ENCODE measurements around the gene CBX4. TPM values are rescaled to one million over a fixed set of nuclear protein-coding genes. Genes with fewer than 3 reads are reported as not detected.
"Not testable (repeated sequence)": the region's sequence is repeated elsewhere in the genome, so short reads cannot be mapped to it uniquely, and the experiment has no call there.

Gene CBX4
- total RNA-seq, 2 experiments from 2014 or later: 50.3 to 57.2 TPM

DNA sequence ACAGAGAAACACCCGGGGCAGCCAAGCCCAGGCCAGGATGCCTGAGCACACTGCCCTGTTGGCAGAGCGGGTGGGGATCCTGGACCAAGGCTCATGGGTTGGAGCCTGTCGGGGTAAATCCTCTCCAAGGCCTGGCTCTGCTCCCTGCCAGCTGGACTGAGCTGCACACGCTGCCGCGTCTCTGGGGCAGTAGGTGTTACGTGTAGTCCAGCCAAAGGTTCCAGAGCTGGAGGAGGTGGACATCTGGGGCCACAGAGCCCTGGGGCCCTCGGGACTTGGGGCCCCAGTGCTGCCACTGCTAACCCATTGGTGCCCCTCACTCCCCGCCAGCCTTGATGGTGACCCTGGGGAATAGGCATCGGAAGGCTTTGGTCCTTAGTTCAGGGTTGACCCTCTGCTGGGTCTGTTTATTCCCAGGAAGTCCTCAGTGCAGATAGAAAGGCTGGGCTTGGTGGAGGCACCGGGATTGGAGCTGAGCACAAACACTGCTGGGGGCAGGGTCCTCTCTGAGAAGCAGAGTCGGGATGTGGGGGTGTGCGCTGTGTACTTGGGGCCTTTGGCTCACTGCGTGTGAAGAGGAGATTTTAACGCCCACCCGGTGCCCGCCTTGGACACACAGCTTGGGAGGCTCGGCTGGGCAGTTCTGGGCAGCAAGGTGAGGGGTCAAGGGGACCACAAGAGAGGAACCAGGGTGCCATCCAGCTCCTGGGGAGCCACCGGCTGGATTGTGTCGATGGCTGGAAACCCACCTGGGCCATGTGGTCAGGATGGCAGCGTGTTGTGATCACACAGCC is 16.3 kb upstream of the CBX4 start:
- POLR2A ChIA-PET: no interaction called here
- DNase-seq: no peak
- H3K4me1 Mint-ChIP-seq (ENCODE audit: low read depth): peaks cover 14% of the 10 kb centered on the region
- H3K4me3 Mint-ChIP-seq: no peak overlapping the region
- H3K27ac Mint-ChIP-seq: no peak overlapping the region
- no peak for ATAC-seq
- H3K9me3 Mint-ChIP-seq (ENCODE audit: insufficient read depth): no peaks in the 10 kb centered on the region
- no peaks in the 10 kb centered on the region for H3K36me3 Mint-ChIP-seq (ENCODE audit: low read depth)
- H3K27me3 Mint-ChIP-seq (ENCODE audit: low read depth): peaks cover 2% of the 10 kb centered on the region
- CTCF ChIA-PET: interaction anchor here (0.9 to 1.2 kb wide), 4 partner anchors 10 to 115 kb away, joined by 3 to 5 read pairs (median 4); partner anchors contain the start of gene CBX4

DNA sequence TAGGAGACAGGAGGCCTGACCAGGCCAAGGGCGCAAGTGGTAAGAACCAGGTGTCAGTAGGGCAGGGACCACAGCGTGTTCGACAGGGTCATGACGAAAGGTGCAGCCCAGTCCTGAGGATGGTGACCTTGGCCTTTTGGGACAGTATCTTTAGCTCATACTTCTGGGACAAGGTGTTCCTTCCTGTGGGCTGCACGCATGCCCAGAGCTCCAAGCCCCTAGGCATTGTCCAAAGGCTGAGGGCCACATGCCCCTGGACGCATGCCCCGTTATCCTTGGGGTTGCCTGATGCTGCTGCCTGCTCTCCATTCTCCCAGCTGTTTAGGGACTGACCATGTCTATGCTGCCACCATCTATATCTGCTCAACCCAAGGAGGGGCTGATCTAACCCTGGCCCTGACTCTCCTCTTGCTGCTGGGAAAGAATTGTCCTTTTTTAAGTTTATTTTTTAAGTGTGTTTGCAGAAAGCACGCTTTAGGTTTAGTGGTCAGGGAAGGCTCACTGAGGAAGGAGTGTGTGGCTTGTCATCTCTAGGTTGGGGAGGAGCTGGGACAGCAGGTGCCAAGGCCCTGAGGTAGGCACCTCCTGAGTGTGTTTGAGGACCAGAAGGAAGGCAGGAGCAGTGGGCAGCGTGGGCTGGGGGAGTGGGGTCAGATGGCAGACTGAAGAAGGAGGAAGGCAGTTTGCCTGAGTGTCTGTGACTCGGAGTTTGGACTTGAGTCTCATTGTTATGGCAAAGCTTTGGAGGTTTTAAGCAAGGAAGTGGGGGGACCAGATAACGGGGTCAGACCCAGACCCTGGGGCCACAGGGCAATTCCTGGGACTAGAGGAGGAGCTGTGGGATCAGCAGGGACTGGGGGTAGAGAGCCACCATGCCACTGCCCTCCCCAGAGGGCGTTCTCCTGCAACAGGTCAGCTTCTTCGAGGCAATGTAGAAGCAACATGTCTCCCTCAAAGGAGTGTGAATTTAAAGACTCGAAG is 15.1 kb upstream of the CBX4 start:
- Mint-ChIP-seq H3K4me1 (ENCODE audit: low read depth) (peaks cover 14% of the 10 kb centered on the region), H3K36me3 (ENCODE audit: low read depth) (no peaks in the 10 kb centered on the region), H3K27ac (peak overlapping the region; percentile 13), H3K27me3 (ENCODE audit: low read depth) (peaks cover 2% of the 10 kb centered on the region), H3K4me3 (no peak overlapping the region), H3K9me3 (ENCODE audit: insufficient read depth) (no peaks in the 10 kb centered on the region)
- DNase-seq: no peak
- no peak for ATAC-seq
- ChIA-PET CTCF (interaction anchor here (0.9 to 1.2 kb wide), 5 partner anchors 9 to 116 kb away, joined by 3 to 5 read pairs (median 4); partner anchors contain the start of gene CBX4), POLR2A (no interaction called here)

DNA sequence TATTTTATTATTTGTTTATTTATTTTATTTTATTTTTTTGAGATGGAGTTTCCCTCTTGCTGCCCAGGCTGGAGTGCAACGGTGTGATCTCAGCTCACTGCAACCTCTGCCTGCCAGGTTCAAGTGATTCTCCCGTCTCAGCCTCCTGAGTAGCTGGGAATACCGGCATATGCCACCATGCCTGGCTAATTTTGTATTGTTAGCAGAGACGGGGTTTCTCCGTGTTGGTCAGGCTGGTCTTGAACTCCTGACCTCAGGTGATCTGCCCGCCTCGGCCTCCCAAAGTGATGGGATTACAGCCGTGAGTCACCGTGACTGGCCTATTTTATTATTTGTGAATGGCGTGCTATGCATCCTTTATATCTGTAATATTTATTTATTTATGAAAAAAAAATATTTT is 13.9 kb upstream of the CBX4 start:
- H3K9me3 Mint-ChIP-seq (ENCODE audit: insufficient read depth); POLR2A ChIA-PET; ATAC-seq; H3K27me3 Mint-ChIP-seq (ENCODE audit: low read depth); DNase-seq; H3K27ac Mint-ChIP-seq; H3K36me3 Mint-ChIP-seq (ENCODE audit: low read depth): not testable (repeated sequence)
- Mint-ChIP-seq H3K4me3 (peak overlapping the region; percentile 8), H3K4me1 (ENCODE audit: low read depth) (peaks cover 14% of the 10 kb centered on the region)
- CTCF ChIA-PET: interaction anchor here (0.7 to 1.1 kb wide), 5 partner anchors 10 to 152 kb away, joined by 3 to 4 read pairs (median 3); no protein-coding TSS in a partner anchor

GRCh38 chr17:79852748-79853147 is 13.5 kb upstream of the CBX4 start:
- Mint-ChIP-seq H3K4me3 (peak overlapping the region; percentile 61), H3K27me3 (ENCODE audit: low read depth) (peaks cover 10% of the 10 kb centered on the region), H3K4me1 (ENCODE audit: low read depth) (peaks cover 14% of the 10 kb centered on the region), H3K36me3 (ENCODE audit: low read depth) (no peaks in the 10 kb centered on the region), H3K9me3 (ENCODE audit: insufficient read depth) (no peaks in the 10 kb centered on the region), H3K27ac (peak overlapping the region; percentile 80)
- ChIA-PET CTCF (interaction anchor here (0.7 to 1.1 kb wide), 5 partner anchors 10 to 152 kb away, joined by 3 to 4 read pairs (median 3); no protein-coding TSS in a partner anchor), POLR2A (no interaction called here)
- DNase-seq: no peak
- ATAC-seq: peak; percentile 57

DNA sequence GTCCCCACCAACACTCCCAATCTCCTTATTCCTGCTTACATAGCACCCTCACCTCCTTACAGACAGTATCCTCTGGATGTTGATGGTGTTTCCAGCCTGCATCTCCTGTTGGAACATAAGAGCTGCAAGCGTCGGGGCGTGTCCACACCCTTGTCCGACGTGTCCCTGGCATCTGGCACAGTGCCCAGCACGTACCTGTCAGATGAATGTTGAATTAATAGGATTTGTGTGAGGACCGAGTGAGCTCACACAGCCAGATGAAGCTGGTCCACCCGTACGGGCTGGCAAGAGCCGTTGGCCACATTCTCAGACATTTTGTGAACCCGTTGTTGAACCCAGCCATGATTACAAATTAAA is 12.2 kb upstream of the CBX4 start:
- ChIA-PET POLR2A (interaction anchor here (1.3 kb wide), 1 partner anchor 10 kb away, joined by 3 read pairs; no protein-coding TSS in a partner anchor), CTCF (interaction anchor here (0.8 kb wide), 1 partner anchor 31 kb away, joined by 3 read pairs; no protein-coding TSS in a partner anchor)
- no peaks in the 10 kb centered on the region for H3K36me3 Mint-ChIP-seq (ENCODE audit: low read depth)
- no peak overlapping the region for H3K4me3 Mint-ChIP-seq
- H3K27ac Mint-ChIP-seq: no peak overlapping the region
- H3K27me3 Mint-ChIP-seq (ENCODE audit: low read depth): peaks cover 10% of the 10 kb centered on the region
- ATAC-seq (no peak), DNase-seq (no peak)
- no peaks in the 10 kb centered on the region for H3K9me3 Mint-ChIP-seq (ENCODE audit: insufficient read depth)
- H3K4me1 Mint-ChIP-seq (ENCODE audit: low read depth): peaks cover 14% of the 10 kb centered on the region

DNA sequence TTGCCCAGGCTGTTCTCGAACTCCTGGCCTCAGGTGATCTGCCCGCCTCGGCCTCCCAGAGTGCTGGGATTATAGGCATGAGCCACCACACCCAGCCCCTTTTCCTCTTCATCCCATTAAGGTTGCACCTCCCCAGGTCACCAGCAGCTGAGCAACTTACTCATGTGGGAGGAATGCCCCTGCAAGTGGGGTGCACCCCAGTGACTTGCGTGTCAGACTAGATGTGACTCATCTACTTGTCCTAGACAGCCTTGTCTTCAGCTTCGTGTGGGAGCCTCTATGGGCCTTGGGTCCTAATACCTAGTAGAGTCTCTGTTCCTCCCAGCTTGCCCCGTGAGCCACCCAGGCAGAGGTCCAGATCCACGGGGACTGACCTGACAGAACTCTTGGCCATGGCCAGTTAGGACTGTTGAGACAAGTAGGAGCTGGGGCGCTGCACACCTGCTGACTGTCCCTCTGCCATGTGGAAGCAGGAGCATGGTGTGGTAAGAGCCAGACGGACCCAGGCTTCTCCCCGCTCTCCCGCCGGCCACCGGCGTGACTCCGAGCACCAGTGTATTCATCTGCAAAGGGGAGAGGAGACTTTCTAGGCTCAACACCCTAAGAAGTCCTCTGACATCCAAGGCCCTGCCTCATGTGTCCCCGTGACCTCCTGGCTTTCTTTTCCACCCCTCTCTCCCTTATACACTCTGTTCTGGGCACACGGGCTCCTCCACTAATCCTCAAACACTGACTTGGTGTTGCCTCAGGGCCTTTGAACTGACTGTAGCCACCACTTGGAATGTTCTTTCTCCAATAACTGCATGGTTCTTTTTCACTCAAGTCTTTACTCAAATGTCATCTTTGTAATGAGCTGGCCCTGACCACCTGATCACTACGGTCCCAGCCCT is 11.6 kb upstream of the CBX4 start:
- DNase-seq: no peak
- no peak for ATAC-seq
- Mint-ChIP-seq H3K4me1 (ENCODE audit: low read depth) (peaks cover 14% of the 10 kb centered on the region), H3K27ac (no peak overlapping the region), H3K4me3 (no peak overlapping the region), H3K27me3 (ENCODE audit: low read depth) (peaks cover 15% of the 10 kb centered on the region), H3K36me3 (ENCODE audit: low read depth) (no peaks in the 10 kb centered on the region), H3K9me3 (ENCODE audit: insufficient read depth) (no peaks in the 10 kb centered on the region)
- ChIA-PET CTCF (interaction anchor here (0.8 to 1.7 kb wide), 2 partner anchors 11 to 32 kb away, joined by 3 to 6 read pairs; partner anchors contain the start of gene CBX4), POLR2A (interaction anchor here (1.3 kb wide), 1 partner anchor 10 kb away, joined by 3 read pairs; no protein-coding TSS in a partner anchor)

DNA sequence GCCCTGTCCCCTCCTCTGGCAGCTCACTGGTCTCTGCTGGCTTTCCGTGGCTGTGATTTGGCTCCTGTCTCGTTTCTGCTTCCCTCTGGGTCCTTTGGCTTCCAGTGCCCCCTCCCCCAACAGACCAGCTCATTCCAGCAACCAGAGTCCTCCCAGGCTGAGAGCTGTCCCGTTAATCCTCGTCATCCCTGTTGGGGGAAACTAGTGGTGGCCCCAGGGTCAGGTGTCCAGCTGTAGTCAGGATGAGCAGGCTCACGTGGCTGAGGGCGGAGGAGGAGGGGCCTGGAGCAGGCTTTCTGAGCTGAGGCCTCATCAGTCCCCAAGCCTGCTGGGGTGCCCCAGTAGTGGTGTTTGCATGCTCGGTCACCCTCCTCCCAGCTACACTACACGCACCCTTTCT is 10.7 kb upstream of the CBX4 start:
- H3K27me3 Mint-ChIP-seq (ENCODE audit: low read depth): peaks cover 24% of the 10 kb centered on the region
- ChIA-PET POLR2A (interaction anchor here (1.3 kb wide), 1 partner anchor 9 kb away, joined by 3 read pairs; no protein-coding TSS in a partner anchor), CTCF (interaction anchor here (1.7 kb wide), 1 partner anchor 10 kb away, joined by 6 read pairs; the partner anchor contains the start of gene CBX4)
- peaks cover 21% of the 10 kb centered on the region for H3K4me1 Mint-ChIP-seq (ENCODE audit: low read depth)
- H3K4me3 Mint-ChIP-seq: no peak overlapping the region
- ATAC-seq (no peak), DNase-seq (no peak)
- H3K9me3 Mint-ChIP-seq (ENCODE audit: insufficient read depth): no peaks in the 10 kb centered on the region
- no peaks in the 10 kb centered on the region for H3K36me3 Mint-ChIP-seq (ENCODE audit: low read depth)
- H3K27ac Mint-ChIP-seq: no peak overlapping the region

DNA sequence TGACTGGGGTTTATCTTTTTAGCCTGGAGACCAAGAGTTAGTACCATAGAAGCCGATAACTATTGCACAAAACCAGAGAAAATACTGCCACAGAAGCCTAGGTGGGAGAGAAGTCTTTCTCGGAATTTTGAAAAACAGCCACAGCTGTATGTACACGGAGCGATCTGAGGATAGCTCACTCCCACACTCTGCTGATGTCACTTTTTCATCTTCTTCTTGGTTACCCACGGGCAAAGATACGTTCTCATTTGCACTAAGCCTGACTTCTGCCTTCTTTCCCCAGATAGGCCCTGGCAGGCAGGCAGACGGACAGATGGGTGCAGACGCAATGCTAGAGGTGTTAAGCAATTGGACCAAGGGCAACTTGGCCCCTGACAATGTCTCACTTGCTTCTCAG is 9.1 kb upstream of the CBX4 start:
- DNase-seq (no peak), ATAC-seq (no peak)
- CTCF ChIA-PET: interaction anchor here (0.7 to 1.4 kb wide), 3 partner anchors 40 to 122 kb away, joined by 3 to 4 read pairs (median 4); no protein-coding TSS in a partner anchor
- Mint-ChIP-seq H3K4me1 (ENCODE audit: low read depth) (peaks cover 17% of the 10 kb centered on the region), H3K36me3 (ENCODE audit: low read depth) (no peaks in the 10 kb centered on the region), H3K9me3 (ENCODE audit: insufficient read depth) (no peaks in the 10 kb centered on the region), H3K4me3 (no peak overlapping the region), H3K27me3 (ENCODE audit: low read depth) (peaks cover 27% of the 10 kb centered on the region), H3K27ac (no peak overlapping the region)
- POLR2A ChIA-PET: interaction anchor here (1.0 kb wide), 1 partner anchor 9 kb away, joined by 3 read pairs; the partner anchor contains the start of gene CBX4

DNA sequence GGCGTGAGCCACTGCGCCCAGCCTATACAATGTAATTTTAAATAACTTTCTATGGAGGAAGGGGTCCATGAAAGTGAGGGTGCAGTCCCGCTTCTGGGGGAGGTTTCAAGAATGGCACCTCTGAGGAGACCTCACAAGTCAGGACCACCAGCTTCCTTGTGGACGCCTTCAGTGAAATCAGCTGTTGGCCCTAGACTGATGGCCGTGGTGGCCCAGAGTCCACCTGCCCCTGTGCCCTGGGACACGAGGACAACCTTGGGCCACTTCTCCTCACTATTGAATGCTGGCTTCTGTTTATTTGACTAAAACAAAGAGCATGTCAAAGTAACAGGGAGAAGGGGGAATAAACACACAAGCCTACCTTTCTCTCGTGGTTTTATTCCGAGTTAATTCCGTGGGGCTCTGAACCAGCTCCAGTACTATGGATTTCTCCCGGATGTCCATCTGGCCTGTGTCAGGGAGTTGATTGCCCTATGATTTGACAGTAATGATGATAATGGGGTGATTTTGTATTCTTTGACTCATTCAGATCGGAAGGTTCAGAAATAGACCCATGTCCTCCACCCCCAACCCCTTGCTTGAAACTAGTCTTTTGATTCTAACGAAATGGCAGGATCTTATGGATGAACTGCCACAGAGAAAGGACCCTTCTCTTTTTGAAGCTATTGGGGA is 8.6 kb upstream of the CBX4 start:
- no peak overlapping the region for H3K27ac Mint-ChIP-seq
- H3K36me3 Mint-ChIP-seq (ENCODE audit: low read depth): no peaks in the 10 kb centered on the region
- ChIA-PET POLR2A (no interaction called here), CTCF (interaction anchor here (0.7 to 1.9 kb wide), 4 partner anchors 32 to 123 kb away, joined by 3 to 4 read pairs (median 4); no protein-coding TSS in a partner anchor)
- H3K9me3 Mint-ChIP-seq (ENCODE audit: insufficient read depth): no peaks in the 10 kb centered on the region
- H3K27me3 Mint-ChIP-seq (ENCODE audit: low read depth): peaks cover 29% of the 10 kb centered on the region
- no peak overlapping the region for H3K4me3 Mint-ChIP-seq
- DNase-seq: no peak
- ATAC-seq: no peak
- H3K4me1 Mint-ChIP-seq (ENCODE audit: low read depth): peaks cover 16% of the 10 kb centered on the region

DNA sequence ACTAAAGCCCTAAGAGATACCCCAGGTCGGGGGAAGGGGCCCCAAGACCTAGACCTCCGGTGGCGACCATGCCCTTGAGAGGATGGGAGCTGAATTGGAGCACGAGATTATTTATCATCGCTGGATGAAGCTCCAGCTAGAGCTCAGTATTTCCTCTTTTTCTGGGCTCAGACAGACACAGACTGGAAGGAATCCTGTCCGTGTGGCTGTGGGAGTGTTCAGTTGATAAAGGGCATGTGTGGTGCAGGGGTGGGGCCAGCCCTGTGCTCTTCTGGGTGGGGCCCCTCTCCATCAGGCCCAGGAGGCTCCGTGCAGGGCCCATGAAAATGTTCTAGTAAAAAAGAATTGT is 6.3 kb upstream of the CBX4 start:
- Mint-ChIP-seq H3K27me3 (ENCODE audit: low read depth) (peaks cover 46% of the 10 kb centered on the region), H3K4me3 (no peak overlapping the region), H3K4me1 (ENCODE audit: low read depth) (peaks cover 25% of the 10 kb centered on the region), H3K9me3 (ENCODE audit: insufficient read depth) (no peaks in the 10 kb centered on the region), H3K27ac (no peak overlapping the region), H3K36me3 (ENCODE audit: low read depth) (no peaks in the 10 kb centered on the region)
- no peak for ATAC-seq
- ChIA-PET CTCF (interaction anchor here (0.6 to 5.6 kb wide), 10 partner anchors 9 to 125 kb away, joined by 3 to 20 read pairs (median 4); partner anchors contain the start of gene CBX8), POLR2A (no interaction called here)
- no peak for DNase-seq
